ENCODE measurements around the gene FRMD5. TPM values are rescaled to one million over a fixed set of nuclear protein-coding genes. Genes with fewer than 3 reads are reported as not detected.

FRMD5 gene
- total RNA-seq, 1 experiment from 2014 or later: 3.9 TPM

GRCh38 chr15:43918717-43919116 is 276.4 kb downstream of the FRMD5 start:
- TF ChIP-seq CTCF (conservative IDR thresholded peaks at IDR 0.05): no peak
- H3K4me1 ChIP-seq (ENCODE audit: insufficient read depth, low read length): peaks cover 8% of the 10 kb centered on the region

More at GRCh38 chr15:43918717-43919116, 276.4 kb downstream of the FRMD5 start:
- Histone ChIP-seq H3K27me3 (ENCODE audit: insufficient read depth, low read length) (no peaks in the 10 kb centered on the region), H2BK20ac (ENCODE audit: low read depth, low read length, poor library complexity, severe bottlenecking) (no peak overlapping the region), H3K27ac (ENCODE audit: insufficient read length, low read depth, low read length) (no peak overlapping the region), H4K5ac (ENCODE audit: insufficient read length, low read depth, low read length) (no peak overlapping the region), H3K56ac (ENCODE audit: insufficient read length, low read depth, low read length) (no peak overlapping the region), H3K18ac (ENCODE audit: insufficient read length, low read depth, low read length) (no peak overlapping the region), H3K23ac (ENCODE audit: insufficient read length, low read depth, low read length) (no peak overlapping the region), H3K23me2 (ENCODE audit: insufficient read length, low read depth, low read length, poor library complexity, severe bottlenecking) (no peaks in the 10 kb centered on the region), H2BK120ac (ENCODE audit: low read depth, low read length, poor library complexity, severe bottlenecking) (no peak overlapping the region), H3K79me1 (ENCODE audit: insufficient read depth, low read depth, low read length, poor library complexity, severe bottlenecking) (no peaks in the 10 kb centered on the region), H2BK15ac (ENCODE audit: low read depth, low read length) (no peak overlapping the region), H2BK12ac (ENCODE audit: insufficient read length, low read depth, low read length) (no peak overlapping the region), H2AFZ (ENCODE audit: low read length) (no peak overlapping the region), H3K9ac (ENCODE audit: extremely low read depth, insufficient read length, low read length) (no peak overlapping the region), H3K4ac (ENCODE audit: low read depth, low read length) (no peak overlapping the region), H3K14ac (ENCODE audit: insufficient read depth, low read length) (no peak overlapping the region), H4K91ac (ENCODE audit: insufficient read length, low read depth, low read length) (no peak overlapping the region), H4K8ac (replicated peaks; ENCODE audit: insufficient read length, low read depth, low read length) (no peak overlapping the region), H3K9me3 (ENCODE audit: control insufficient read depth, low read depth, low read length) (no peaks in the 10 kb centered on the region), H3K4me2 (ENCODE audit: insufficient read depth, insufficient read length, low read length) (no peak overlapping the region), H2AK5ac (ENCODE audit: insufficient read length, low read length) (no peak overlapping the region), H2BK5ac (ENCODE audit: insufficient read length, low read length) (no peak overlapping the region), H3T11ph (ENCODE audit: low read length) (no peak overlapping the region), H4K20me1 (ENCODE audit: control insufficient read depth, insufficient read depth, insufficient read length) (no peaks in the 10 kb centered on the region), H3K79me2 (ENCODE audit: insufficient read depth, low read length) (no peaks in the 10 kb centered on the region)
- DNase-seq: no peak
- no CpG with 5 or more reads among the region's 6 CpGs for WGBS (ENCODE audit: extremely low coverage, insufficient read length, low lambda C conversion rate)
- no peaks in the 10 kb centered on the region for H3K27me3 Mint-ChIP-seq (ENCODE audit: low read depth)
- H3K27ac Mint-ChIP-seq: no peak overlapping the region; a peak in 1 of 7 replicates
- H3K9me3 Mint-ChIP-seq: no peaks in the 10 kb centered on the region
- peaks cover 36 to 38% of the 10 kb centered on the region in 2 experiments for H3K4me1 Mint-ChIP-seq
- peaks cover 5 to 9% (median 9%) of the 10 kb centered on the region in 3 experiments; a peak in 5 of 7 replicates for H3K36me3 Mint-ChIP-seq (ENCODE audit: insufficient read depth in 1 of 3, low read depth in 3 of 3)
- H3K4me3 Mint-ChIP-seq: no peak overlapping the region
